HG02981 (cell line): Measurements from ENCODE around the gene ASB4.
"Not testable (repeated sequence)": the region's sequence is repeated elsewhere in the genome, so short reads cannot be mapped to it uniquely, and the experiment has no call there.

Source experiments
- ATAC-seq: cut with Tn5 transposase; IDR thresholded peaks from one replicate; pipeline ENCODE4 v1.9.1; 2021; ENCODE audit warnings: mild to moderate bottlenecking, moderate library complexity; ENCODE audit not compliant: unreplicated experiment

Gene ASB4

DNA sequence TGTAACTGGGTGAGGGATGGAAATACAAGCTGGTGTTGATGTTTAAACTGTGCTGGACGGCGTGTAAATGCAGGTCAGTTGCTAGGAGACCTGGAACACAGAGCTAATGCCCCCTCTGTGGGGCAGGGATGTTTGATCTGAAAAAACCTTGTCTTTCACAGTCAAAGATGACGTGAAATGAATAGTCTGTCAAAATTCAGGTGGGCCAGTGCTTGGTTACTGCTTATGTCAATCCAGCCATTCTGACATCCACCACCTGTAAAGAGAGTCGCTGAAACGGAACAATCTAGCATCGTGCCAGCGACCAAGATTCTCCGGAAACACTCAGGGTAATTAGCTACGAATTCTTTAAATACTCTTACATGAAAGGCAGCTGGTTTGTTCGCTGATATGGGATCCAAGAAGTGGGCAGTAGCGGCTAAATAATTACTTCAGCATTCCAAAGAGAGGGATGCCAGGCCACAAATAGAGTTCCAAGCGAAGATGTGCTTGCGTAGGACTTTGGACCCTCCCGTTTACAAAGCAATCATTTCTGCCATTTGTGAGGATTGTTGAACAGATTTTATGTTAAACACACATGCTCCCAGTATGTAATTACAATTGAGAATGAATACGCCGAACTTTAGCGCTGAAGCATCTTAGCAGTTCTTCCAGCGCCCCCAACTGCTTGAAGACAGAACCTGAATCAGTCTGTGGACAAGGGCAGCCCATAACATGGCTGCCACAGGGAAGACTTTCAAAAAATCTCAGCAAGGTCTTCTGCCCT is 7.3 kb upstream of the ASB4 start:
- no peak for ATAC-seq

DNA sequence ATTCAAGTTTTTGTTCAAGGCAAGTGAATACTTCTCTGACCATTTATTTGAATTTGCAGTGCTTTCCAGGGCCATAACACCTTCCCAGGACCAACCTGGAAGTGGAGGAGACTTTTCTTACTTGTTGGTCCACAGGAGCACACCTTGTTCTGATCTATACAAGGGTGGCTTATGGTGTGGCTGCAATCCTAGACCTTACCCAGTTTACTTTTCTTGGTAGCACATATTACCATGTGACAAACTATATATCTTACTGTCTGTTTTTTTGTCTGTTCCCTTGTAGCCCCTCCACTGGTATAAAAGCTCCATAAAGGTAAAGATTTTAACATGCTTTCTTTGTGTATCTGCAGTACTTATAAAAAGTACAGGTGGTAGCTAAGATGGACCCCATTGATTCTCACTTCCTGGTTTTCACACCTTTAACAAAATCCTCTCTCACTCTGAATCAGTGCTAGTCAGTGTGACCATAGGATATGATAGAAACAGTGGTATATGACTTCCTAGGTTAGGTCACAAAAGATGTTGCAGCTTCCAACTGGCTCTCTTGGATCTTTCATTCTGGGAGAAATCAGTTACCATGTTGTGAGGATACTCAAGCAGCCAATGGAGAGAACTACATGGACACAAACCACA is 5.6 kb upstream of the ASB4 start:
- peak; percentile 53 for ATAC-seq

DNA sequence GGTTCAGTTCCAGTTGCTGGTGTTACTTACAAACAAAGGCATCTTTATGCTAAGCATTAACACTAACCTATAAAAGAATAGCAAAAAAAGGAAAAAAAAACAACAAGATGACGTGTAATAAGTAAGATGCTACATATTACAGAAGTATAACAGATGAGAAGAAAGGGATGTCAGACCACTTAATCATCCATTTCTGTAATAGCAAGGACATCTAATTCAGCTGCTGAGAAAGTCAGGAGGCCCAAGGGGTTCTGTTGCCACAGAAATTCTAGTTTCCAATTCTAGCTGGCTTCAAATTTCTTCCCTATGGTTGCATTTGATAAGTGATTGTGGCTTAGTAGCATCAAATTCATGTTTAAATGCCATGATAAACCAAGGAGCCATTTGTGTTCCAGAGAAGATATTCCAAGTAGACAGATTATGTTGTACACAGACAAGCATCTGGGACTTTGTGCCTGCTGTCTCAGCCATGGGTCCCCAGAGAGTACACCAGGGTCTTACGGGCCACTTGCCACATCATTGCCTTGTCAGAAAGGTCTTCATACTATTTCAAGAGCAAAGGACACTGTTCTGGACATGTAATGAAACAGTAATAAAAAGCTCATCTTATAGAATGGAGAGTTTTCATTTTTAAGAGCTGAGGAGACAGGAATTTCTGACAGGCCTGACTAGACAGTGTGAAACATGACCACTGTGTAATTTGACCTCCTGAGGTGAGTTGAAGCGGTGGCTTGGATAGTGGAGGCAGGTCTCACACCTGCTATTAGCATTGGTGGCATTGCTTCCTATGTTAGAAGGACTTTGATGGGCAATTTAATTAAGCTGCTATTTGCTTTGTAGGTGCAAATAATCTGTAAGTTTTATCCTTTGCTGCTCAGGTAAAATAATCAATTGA is 4.2 kb upstream of the ASB4 start:
- ATAC-seq, result no peak

DNA sequence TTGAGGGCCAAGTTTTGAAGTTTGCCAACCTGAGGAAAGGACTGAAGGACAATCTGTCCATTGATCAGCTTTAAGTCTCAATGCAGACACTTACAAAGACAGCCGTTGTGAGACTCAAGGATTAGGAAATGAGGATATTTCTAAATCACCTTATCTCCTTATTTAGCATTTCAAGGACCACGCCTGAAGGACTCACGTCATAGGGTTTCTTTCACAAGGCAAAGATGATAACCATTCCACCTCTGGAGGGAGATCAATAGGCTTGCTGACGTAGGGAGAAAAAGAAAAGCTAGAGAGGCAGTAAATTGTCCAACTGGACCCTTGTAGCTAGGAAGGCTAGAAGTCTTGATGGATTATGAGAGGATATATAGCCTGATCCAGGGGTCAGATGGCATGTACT is 3.3 kb upstream of the ASB4 start:
- no peak for ATAC-seq

DNA sequence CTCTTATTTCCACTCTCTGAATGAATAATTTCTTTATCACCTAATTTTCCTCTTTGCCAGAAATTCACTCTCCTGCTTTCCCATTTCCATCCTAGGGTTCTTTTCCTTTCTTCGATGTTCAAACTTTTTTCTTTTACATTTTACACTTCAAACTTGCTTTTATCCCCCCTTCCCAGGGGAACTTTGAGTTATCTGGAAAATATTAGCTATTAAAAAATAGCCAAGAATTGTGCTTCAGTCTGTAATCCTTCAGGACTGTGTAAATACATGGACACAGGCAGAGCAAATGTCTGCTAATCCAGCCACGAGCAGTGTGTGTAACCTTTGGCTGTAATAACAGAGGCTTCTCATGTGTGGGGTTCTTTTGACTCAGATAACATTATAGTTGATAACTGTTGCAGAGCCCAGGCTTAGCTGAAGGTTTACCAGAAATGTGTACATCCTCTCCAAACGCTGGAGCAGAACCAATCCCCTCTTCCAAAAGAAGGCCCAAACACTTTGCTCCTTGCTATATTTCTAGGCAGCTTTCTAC is 4.6 kb downstream of the ASB4 start:
- no peak for ATAC-seq

DNA sequence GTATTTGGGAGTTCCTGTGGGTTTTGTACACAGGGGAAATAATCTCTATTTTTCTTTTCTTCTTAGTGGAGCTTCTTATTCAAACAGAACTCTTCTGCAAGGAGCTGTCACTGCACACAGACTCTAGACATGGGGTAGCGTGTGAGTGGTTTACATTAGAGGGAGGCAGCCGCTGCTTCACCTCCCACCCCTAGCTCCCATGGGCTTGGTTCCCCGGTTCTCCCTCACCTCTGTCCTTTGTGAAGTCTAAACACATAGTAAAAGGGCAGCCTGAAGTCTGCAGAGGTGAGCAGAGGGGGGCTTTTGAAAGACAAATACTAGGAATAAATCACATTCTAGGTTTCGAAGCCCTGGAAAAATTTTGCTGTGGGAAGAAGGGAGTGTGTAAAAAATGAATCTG is 5.5 kb downstream of the ASB4 start:
- ATAC-seq, result no peak

DNA sequence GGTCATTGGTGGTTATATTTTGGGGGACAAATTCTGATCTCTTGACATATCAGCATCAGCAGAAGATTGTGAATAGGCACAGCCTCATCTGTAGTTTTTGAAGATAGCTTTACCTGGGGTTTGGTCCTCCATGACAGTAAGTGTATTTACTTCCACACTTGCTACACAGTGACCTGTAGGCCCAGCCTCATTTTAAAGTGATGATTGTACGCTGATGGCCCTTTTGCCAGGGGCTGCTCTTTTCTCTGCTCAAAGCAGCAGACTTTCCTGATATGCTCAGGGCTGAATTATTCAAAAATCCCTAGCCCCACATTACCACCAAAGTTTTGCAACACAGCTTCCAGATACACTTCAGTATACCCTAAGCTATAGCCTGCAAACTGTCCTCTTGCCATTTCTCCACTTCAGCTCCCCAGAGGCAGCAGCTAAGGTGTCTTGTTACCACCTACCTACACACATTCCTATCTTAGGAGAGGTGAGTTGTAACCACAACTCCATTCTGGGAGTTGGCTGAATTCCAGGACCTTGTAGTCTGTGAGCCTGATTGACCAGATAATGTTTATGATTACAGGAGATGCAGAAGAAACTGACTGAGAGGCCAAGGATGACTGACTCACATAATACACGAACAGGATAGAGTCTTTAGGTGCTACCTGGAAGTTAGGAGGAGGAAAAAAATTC is 6.0 kb downstream of the ASB4 start:
- no peak for ATAC-seq

DNA sequence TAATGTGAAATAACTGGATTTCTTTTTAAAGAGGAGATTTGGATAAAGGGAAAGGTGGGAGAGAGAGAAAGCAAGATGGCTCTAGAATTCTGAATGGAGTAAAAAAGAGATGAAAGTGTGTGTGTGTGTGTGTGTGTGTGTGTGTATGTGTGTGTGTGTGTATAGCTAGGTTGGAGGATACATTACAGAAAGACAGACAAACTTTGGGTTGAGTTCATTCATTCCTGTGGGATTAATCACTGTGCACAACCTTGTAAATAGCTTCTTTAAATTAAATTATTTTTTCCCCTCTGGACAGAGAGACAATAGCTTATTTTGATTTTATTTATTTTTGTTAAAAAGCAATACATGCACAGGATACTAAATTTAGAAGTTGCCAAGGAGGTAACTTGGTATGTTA is 7.5 kb downstream of the ASB4 start:
- ATAC-seq, result no peak

DNA sequence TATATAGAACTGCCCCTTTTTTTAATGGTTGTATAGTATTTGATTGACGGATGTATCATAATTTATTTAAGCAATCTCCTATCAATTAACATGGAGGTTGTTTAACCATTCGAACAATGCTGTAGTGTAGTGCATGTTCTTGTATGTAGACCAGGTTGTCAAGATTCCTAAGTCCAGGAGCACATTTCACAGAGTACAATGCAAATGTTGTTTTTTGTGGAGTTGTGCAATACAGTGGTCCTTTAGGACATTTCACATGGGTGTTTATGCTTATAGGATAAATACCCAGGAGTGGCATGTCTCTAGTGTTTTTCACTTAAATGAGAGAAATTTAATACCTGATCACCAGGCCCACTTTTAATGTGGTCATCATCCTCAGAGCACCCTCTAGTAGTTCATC is 8.1 kb downstream of the ASB4 start:
- no peak for ATAC-seq

DNA sequence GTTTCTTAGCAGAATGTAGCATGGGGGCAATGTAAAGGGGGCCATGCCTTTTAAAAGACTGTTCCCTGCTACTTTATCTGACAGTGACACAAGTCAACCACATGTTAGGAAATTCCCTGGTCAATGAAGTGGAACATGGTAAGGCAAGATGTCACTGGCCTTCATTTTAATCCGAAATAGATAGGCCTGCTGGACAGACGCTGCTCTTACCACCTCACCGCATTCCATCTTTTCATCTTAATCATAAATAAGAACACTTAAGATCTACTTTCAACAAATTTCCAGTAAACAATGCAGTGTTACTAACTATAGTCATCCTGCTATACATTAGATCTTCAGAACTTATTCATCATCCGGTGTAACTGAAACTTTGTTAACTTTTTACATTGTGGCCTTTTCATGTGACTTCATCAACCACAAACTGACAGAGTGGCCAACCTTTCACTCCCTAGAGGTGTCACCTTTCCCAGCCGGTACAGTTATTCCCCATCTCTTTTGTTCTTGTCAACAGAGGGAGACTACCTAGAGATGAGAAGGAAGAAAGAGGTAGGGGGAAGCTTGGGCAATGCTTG is 15.6 kb downstream of the ASB4 start:
- ATAC-seq, result peak; percentile 87

DNA sequence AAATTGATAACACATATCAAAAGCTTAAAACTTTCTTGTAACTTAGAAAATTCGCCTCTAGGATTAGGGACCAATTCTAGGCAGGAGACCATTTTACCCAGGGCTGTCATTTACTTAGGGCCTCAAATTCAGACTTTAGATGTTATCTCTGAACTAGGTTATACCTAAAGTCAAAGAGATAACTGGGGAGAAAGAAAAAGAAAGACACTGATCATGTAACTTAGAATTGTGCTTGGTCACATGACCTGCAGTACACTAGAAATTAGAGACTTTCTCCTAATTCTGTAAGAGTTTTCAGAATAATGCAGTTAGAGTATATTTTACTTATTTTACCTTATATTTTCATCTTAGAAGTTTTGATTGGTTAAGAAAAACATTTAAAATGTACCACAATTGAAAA is 16.7 kb downstream of the ASB4 start:
- ATAC-seq, result no peak

DNA sequence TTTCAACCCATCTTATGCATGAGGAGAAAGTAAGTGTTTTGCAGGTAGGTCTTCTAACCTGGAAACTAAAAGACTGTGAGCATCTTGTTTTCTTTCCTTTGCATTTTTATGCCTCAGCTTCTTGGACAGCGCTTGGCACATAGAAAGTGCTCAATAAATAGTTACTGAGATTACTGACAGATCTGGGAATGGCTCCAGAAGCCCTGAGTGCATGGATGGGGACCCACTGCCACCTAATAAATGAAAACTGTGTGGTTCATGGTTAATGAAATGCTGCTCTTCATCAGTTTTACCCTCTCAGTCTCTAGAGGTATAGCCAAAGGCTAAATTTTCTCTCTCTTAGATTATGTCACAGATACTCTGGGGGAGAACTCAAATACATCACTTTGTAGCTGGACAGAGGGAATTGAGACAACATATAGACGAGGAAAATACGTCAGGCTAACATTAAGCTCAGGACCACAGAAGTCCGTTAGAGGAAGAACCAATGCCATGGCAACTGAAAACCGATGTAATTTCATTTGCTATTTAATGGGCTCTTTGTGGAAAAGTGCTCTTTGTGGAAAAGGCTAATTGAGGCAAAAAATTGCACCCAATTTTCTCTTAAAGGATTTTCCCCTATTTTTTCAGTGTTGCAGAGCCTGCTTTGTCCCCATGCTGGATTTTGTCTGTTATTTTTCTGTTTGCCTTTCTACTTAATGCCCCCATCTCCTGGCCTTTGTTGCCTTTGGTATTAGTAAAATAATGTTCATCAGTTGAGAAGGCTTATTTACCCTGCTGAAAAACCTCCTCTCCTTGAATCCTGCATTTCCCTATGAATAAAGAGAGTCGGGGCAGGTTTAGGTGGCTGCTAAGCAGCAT is 17.8 kb downstream of the ASB4 start:
- ATAC-seq, result no peak

DNA sequence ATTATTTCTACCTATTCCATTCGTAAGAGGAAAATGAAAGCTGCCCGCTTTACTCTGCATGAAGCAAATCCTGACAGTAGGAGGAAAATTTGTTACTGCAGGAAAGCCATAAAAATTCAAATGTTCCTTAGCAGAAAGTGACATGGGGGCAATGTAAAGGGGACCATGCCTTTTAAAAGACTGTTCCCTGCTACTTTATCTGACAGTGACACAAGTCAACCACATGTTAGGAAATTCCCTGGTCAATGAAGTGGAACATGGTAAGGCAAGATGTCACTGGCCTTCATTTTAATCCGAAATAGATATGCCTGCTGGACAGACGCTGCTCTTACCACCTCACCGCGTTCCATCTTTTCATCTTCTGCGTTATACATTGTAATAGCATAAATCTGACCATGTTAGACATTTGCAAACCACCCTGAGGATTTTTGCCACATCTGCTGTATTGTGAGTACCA is 18.4 kb downstream of the ASB4 start:
- not testable (repeated sequence) for ATAC-seq

DNA sequence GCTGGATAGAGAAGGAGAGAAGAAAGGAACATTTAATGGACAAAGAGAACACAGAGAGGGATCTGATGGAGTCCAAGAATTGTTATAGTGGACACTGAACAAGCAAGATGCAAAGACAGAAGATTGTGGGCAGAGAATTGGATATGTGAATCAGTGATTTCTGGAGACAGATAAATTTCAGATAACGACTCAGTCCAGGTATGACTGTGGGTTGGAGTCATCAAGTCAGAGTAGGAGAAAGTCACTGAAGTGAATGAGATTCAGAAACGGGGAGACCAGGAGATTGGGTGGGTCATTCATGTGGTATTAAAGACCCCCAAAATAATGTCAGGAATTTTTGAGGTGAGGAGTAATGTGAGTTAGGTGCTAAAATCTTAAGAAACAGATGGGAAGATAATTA is 23.0 kb downstream of the ASB4 start:
- no peak for ATAC-seq

DNA sequence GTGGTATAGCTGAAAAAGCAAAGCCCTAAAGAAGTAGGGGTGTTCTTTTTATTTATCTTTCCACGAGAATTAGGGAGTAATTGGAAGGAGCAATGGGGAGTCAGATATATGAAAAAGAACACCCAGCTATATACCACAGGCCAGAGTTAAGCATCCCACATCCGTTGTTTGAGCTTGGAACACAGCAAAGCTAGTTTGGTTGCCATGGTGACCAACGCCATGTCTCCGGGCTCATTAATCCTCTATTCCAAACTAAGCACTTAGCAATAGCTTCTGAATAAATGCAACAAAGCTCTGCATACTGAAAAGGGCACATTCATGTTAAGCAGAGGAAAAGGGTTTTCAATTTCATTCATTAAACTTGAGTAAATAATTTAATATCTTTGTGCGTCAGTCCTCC is 23.5 kb downstream of the ASB4 start:
- ATAC-seq, result peak; percentile 53

DNA sequence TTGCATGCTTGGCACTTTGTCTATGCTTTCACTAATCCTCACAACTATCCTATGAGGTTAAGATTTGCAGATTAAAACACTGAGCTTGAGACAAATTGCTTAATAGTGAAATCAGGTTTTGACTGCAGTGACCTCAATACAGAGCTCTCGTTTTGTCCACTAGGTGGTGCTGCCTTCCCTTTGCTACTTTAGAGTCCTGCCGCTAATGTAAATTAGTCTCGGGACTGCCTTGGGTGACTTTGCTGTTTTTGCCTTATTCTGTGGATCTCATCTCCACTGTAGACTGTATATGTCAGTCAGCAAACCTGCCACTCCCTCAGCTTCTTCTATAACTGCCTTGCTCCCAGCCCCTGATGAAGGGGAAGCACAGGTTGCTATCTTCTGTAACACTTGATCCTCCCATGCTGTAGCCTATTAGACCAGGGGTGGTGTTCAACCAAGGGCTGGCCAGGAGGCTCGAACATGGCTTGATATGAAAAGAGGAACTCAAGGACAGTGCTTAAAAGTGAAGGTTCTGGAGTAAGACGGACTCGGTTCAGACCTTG is 26.0 kb downstream of the ASB4 start:
- peak; percentile 77 for ATAC-seq

DNA sequence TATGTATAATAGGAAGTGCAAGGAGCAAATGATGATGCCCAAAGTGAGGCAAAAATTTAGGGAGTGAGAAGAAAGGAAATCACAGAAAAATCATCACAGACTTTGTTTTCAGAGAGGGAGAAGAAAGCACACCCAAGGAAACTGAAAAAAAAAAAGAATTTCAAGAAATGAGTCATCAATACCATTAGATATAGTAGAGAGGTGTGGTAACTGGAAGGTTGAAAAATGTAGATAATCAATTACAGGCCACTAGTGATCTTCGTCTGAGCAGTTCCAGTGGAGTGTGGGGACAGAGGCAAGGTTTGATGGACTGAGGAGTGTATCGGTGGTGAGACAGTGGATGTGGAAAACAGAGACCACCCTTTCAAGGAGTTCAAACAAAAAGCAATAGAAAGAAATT is 31.7 kb downstream of the ASB4 start:
- ATAC-seq, result peak; percentile 75

DNA sequence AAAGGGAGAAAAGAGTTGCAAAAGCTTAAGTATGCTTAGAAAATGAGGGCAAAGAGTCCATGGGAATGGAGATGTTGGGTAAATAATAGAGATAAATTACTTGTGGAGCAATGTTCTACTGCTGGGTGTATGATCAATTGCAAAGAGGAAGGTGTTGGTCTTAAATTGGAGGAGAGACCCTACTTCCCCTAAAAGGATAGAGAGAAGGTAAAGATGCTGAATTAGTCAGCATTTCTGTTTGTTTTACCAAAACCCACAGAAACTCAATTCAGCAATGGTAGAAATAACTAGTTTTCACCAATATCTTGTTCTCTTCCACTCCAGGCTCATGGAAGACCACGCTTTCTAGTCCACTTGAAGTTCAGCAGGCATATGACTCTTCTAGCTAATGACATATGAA is 32.1 kb downstream of the ASB4 start:
- ATAC-seq, result peak; percentile 53

DNA sequence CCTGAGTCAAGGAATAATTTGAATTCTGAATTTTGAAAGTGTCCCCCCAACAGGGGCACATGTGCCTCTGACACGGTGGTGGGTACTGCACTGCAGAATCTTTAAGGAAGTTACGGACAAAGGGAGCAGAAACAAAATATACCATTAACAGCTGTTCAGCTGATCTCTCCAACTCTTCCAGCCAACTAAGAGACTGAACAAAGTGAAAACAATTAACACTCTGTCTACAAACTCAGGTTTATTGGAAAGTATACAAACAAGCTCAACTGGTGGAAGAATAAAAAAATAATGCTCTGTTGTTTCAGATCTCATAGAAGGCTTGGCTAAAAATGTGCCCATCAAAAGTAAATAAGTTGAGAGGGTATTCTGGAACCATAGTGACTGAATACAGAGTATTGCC is 34.4 kb downstream of the ASB4 start:
- no peak for ATAC-seq
